HCT116 (cell line): Measurements from ENCODE around the gene TMEM164. TPM values are rescaled to one million over a fixed set of nuclear protein-coding genes. Genes with fewer than 3 reads are reported as not detected.

ENCODE experiments used
- ATAC-seq: fragments of 200-7000 bp; cut with Tn5 transposase; 2 replicates; pipeline ENCODE4 v1.9.1; 2020; ENCODE audit warnings: mild to moderate bottlenecking, moderate library complexity
- BruUV-seq: library from RNA; stranded (reverse); fragments of 400-500 nt; replicated peaks from 2 replicates; lab custom pipeline; 2021; lab: Mats Ljungman, UMichigan
- CTCF ChIA-PET: fragments of 300-600 bp; sonication (Branson Sonifier 250); formaldehyde crosslinking; loops from one replicate; lab custom pipeline; 2021; ENCODE audit warnings: antibody characterized with exemption; lab: Charles Lee
- POLR2A ChIA-PET: fragments of 300-600, 350-600 bp; sonication (Branson Sonifier 250); formaldehyde crosslinking; loops from one replicate; lab custom pipeline; 2021; ENCODE audit warnings: antibody characterized with exemption; lab: Charles Lee
- RAD21 ChIA-PET, 2 experiments: fragments of 300-600 bp; sonication (Branson Sonifier 250); formaldehyde crosslinking; loops; one replicate each; lab custom pipeline; 2023; ENCODE audit warnings: low total read pairs in 2 of 2; ENCODE audit not compliant: uncharacterized antibody in 2 of 2, unreplicated experiment in 2 of 2, low non-redundant PET in 1 of 2; lab: Charles Lee
- DNase-seq: peaks from one replicate; pipeline ENCODE4 v3.0.0-alpha.2; 2010; ENCODE audit warnings: low read depth, low spot score
- H2AFZ ChIP-seq: fragments of 200-600 bp; shearing (Covaris generic), sonication (generic); 2 replicates; pipeline ENCODE4 v1.6.1; 2017; ENCODE audit warnings: low read depth, mixed run types, mixed read lengths, antibody characterized with exemption, low read length; ENCODE audit not compliant: poor library complexity, severe bottlenecking
- H3K27ac ChIP-seq: 2 replicates; pipeline ENCODE4 v1.5.1; 2012; ENCODE audit warnings: low read depth, low read length
- H3K27me3 ChIP-seq: fragments of 200-600 bp; sonication (generic); 2 replicates; pipeline ENCODE4 v1.6.1; 2016; ENCODE audit warnings: mixed run types, low read length, mixed read lengths; ENCODE audit not compliant: insufficient read depth
- H3K36me3 ChIP-seq, 2 experiments: fragments of 200-500 bp in 1 of 2; fragments of 200-600 bp in 1 of 2; sonication (Bioruptor generic) in 1 of 2; sonication (generic) in 1 of 2; 2 replicates each; pipeline versions ENCODE4 v1.5.1 to v1.6.1; 2014 to 2016; ENCODE audit warnings: low read length in 2 of 2, inconsistent platforms in 1 of 2, mixed read lengths in 1 of 2, mixed run types in 1 of 2; ENCODE audit not compliant: insufficient read depth in 2 of 2, control insufficient read depth in 1 of 2
- H3K4me1 ChIP-seq, 2 experiments: fragments of 200-600 bp in 1 of 2; sonication (generic) in 1 of 2; 2 replicates each; pipeline versions ENCODE4 v1.5.1 to v1.6.1; 2012 to 2017; ENCODE audit warnings: low read length in 2 of 2, inconsistent platforms in 1 of 2, mild to moderate bottlenecking in 1 of 2, mixed read lengths in 1 of 2, mixed run types in 1 of 2, moderate library complexity in 1 of 2; ENCODE audit not compliant: insufficient read depth in 2 of 2, control insufficient read depth in 1 of 2
- H3K4me2 ChIP-seq: fragments of 200-600 bp; sonication (generic); 2 replicates; pipeline ENCODE4 v1.6.1; 2017; ENCODE audit warnings: mixed run types, low read length, mixed read lengths
- H3K4me3 ChIP-seq, 2 experiments: fragments of 200-600 bp in 1 of 2; sonication (generic) in 1 of 2; replicated peaks in 1 of 2; 2 replicates each; pipeline ENCODE4 v1.5.1; 2011 to 2016; ENCODE audit warnings: low read length in 2 of 2, control low read depth in 1 of 2, low read depth in 1 of 2, mild to moderate bottlenecking in 1 of 2, mixed read lengths in 1 of 2, mixed run types in 1 of 2
- H3K79me2 ChIP-seq: fragments of 200-600 bp; sonication (generic); 2 replicates; pipeline ENCODE4 v1.6.1; 2017; ENCODE audit warnings: mild to moderate bottlenecking, mixed run types, low read length, moderate library complexity, mixed read lengths; ENCODE audit not compliant: insufficient read depth
- H3K9ac ChIP-seq: fragments of 200-600 bp; sonication (generic); 2 replicates; pipeline ENCODE4 v1.6.1; 2016; ENCODE audit warnings: low read length, mixed read lengths
- H3K9me2 ChIP-seq: fragments of 200-600 bp; sonication (generic), shearing (Covaris generic); 2 replicates; pipeline ENCODE4 v1.6.1; 2017; ENCODE audit warnings: mixed run types, mild to moderate bottlenecking, moderate library complexity; ENCODE audit not compliant: insufficient read depth
- H3K9me3 ChIP-seq, 2 experiments: fragments of 200-500 bp in 1 of 2; fragments of 200-600 bp in 1 of 2; sonication (Bioruptor generic) in 1 of 2; sonication (generic) in 1 of 2; 2 replicates each; pipeline ENCODE4 v1.6.1; 2014 to 2017; ENCODE audit warnings: low read length in 2 of 2, mixed read lengths in 2 of 2, inconsistent platforms in 1 of 2, low read depth in 1 of 2, mild to moderate bottlenecking in 1 of 2, mixed run types in 1 of 2, moderate library complexity in 1 of 2; ENCODE audit not compliant: control insufficient read depth in 1 of 2, insufficient read depth in 1 of 2
- H4K20me1 ChIP-seq: fragments of 200-600 bp; sonication (generic), shearing (Covaris generic); 2 replicates; pipeline ENCODE4 v1.6.1; 2017; ENCODE audit warnings: mixed run types, mild to moderate bottlenecking, moderate library complexity; ENCODE audit not compliant: insufficient read depth
- CBX3 ChIP-seq: IDR thresholded peaks from 2 replicates; pipeline ENCODE4 v1.6.1; 2012; ENCODE audit warnings: low read depth
- CEBPB ChIP-seq: IDR thresholded peaks from 2 replicates; pipeline ENCODE4 v1.6.1; 2012; ENCODE audit warnings: low read depth
- EGR1 ChIP-seq: IDR thresholded peaks from 2 replicates; pipeline ENCODE4 v1.6.1; 2012; ENCODE audit warnings: low read depth
- ELF1 ChIP-seq: IDR thresholded peaks from 2 replicates; pipeline ENCODE4 v1.6.1; 2012; ENCODE audit warnings: low read depth, borderline replicate concordance
- EZH2 ChIP-seq: fragments of 200-600 bp; sonication (generic); IDR thresholded peaks from 2 replicates; pipeline ENCODE4 v1.6.1; 2017; ENCODE audit warnings: antibody characterized with exemption, mixed run types
- EZH2phosphoT487 ChIP-seq: fragments of 200-600 bp; IDR thresholded peaks from 2 replicates; pipeline ENCODE4 v1.6.1; 2018; ENCODE audit warnings: antibody characterized with exemption, borderline replicate concordance
- FOSL1 ChIP-seq: IDR thresholded peaks from 2 replicates; pipeline ENCODE4 v1.6.1; 2012; ENCODE audit warnings: low read depth
- JUND ChIP-seq: IDR thresholded peaks from 2 replicates; pipeline ENCODE4 v1.6.1; 2012
- POLR2A ChIP-seq: IDR thresholded peaks from 2 replicates; pipeline ENCODE4 v1.7.0; 2011; ENCODE audit warnings: borderline replicate concordance; ENCODE audit not compliant: insufficient read depth, insufficient read length; ENCODE audit errors: extremely low read depth
- POLR2AphosphoS5 ChIP-seq: IDR thresholded peaks from 2 replicates; pipeline ENCODE4 v1.6.1; 2011; ENCODE audit warnings: mild to moderate bottlenecking, low read depth, low read length, moderate library complexity
- RAD21 ChIP-seq: IDR thresholded peaks from 2 replicates; pipeline ENCODE4 v1.6.1; 2012; ENCODE audit warnings: low read depth, mild to moderate bottlenecking
- SIN3A ChIP-seq: IDR thresholded peaks from 2 replicates; pipeline ENCODE4 v1.6.1; 2012; ENCODE audit warnings: low read depth
- SP1 ChIP-seq: IDR thresholded peaks from 2 replicates; pipeline ENCODE4 v1.6.1; 2012; ENCODE audit warnings: low read depth
- SRF ChIP-seq: IDR thresholded peaks from 2 replicates; pipeline ENCODE4 v1.6.1; 2012; ENCODE audit warnings: low read depth
- TCF7L2 ChIP-seq: IDR thresholded peaks from 2 replicates; pipeline ENCODE4 v1.7.0; 2011; ENCODE audit warnings: borderline replicate concordance, inconsistent platforms; ENCODE audit not compliant: insufficient read depth, insufficient read length; ENCODE audit errors: extremely low read depth
- ZFX ChIP-seq: fragments of 450-650 bp; IDR thresholded peaks from 2 replicates; pipeline ENCODE4 v1.6.1; 2017
- ZNF274 ChIP-seq: fragments of 200-500 bp; sonication (Bioruptor generic); IDR thresholded peaks from 2 replicates; pipeline ENCODE4 v1.6.1; 2014; ENCODE audit warnings: mild to moderate bottlenecking, low read depth, low read length, inconsistent platforms
- intact Hi-C: fragments of 100-400 bp; cut with micrococcal nuclease; formaldehyde crosslinking; loops from 2 replicates; pipeline ENCODE4 v1.10.0; 2022
- total RNA-seq: library from RNA; stranded (reverse); gene quantifications from one replicate; pipeline ENCODE4 v1.2.1, GENCODE V29; 2021; ENCODE audit not compliant: unreplicated experiment
- TF ChIP-seq, protein P1 (sequence below): IDR thresholded peaks from 2 replicates; pipeline ENCODE4 v1.6.1; 2012; ENCODE audit warnings: low read depth
- TF ChIP-seq, protein P2 (sequence below), 3 experiments: fragments of 200-600 bp in 1 of 3; sonication (generic) in 1 of 3; IDR thresholded peaks in 2 of 3; conservative IDR thresholded peaks in 1 of 3; 2 replicates each; pipeline ENCODE4 v1.5.1; 2012 to 2017; ENCODE audit warnings: low read depth in 2 of 3, low read length in 2 of 3, antibody characterized with exemption in 1 of 3, borderline replicate concordance in 1 of 3, control low read depth in 1 of 3, mild to moderate bottlenecking in 1 of 3, mixed read lengths in 1 of 3, mixed run types in 1 of 3, moderate library complexity in 1 of 3; ENCODE audit not compliant: insufficient read depth in 1 of 3

Gene TMEM164
- total RNA-seq, 1 experiment from 2014 or later: 18.7 TPM

DNA sequence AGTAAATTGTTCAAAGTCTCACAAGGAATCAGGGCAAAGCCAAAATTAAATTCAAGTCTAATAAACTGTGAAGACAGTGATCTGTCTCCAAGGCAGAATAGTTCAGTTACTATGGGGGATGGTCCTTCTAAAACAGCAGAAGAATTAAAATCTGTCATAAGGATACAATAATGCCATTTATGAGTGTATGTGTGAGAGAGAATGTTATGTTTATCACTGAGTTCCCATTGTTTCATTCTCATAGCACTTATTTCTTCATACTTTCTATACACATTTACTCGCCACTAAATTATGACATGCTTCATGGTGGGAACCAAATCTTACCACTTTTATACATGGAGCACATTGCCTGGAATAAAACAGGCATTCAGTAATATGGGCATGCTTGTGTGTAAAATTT, 212.5 kb downstream of the TMEM164 start:
- Histone ChIP-seq H3K79me2 (no peaks in the 10 kb centered on the region), H4K20me1 (no peaks in the 10 kb centered on the region), H3K4me3 (no peak overlapping the region), H3K36me3 (no peaks in the 10 kb centered on the region), H3K9ac (no peak overlapping the region), H3K27ac (no peak overlapping the region), H2AFZ (no peak overlapping the region), H3K9me2 (no peaks in the 10 kb centered on the region), H3K4me1 (peaks cover 6 to 32% of the 10 kb centered on the region in 2 experiments; a peak in 3 of 4 replicates), H3K4me2 (no peak overlapping the region), H3K9me3 (no peaks in the 10 kb centered on the region), H3K27me3 (no peaks in the 10 kb centered on the region)
- TF ChIP-seq, protein P1, sequence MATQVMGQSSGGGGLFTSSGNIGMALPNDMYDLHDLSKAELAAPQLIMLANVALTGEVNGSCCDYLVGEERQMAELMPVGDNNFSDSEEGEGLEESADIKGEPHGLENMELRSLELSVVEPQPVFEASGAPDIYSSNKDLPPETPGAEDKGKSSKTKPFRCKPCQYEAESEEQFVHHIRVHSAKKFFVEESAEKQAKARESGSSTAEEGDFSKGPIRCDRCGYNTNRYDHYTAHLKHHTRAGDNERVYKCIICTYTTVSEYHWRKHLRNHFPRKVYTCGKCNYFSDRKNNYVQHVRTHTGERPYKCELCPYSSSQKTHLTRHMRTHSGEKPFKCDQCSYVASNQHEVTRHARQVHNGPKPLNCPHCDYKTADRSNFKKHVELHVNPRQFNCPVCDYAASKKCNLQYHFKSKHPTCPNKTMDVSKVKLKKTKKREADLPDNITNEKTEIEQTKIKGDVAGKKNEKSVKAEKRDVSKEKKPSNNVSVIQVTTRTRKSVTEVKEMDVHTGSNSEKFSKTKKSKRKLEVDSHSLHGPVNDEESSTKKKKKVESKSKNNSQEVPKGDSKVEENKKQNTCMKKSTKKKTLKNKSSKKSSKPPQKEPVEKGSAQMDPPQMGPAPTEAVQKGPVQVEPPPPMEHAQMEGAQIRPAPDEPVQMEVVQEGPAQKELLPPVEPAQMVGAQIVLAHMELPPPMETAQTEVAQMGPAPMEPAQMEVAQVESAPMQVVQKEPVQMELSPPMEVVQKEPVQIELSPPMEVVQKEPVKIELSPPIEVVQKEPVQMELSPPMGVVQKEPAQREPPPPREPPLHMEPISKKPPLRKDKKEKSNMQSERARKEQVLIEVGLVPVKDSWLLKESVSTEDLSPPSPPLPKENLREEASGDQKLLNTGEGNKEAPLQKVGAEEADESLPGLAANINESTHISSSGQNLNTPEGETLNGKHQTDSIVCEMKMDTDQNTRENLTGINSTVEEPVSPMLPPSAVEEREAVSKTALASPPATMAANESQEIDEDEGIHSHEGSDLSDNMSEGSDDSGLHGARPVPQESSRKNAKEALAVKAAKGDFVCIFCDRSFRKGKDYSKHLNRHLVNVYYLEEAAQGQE: no peak
- TF ChIP-seq SP1 (no peak), EGR1 (no peak), ELF1 (no peak), EZH2phosphoT487 (no peak), ZFX (no peak), ZNF274 (no peak), CEBPB (no peak), CBX3 (no peak), EZH2 (no peak), POLR2A (no peak), FOSL1 (no peak), TCF7L2 (no peak), SIN3A (no peak), JUND (no peak), RAD21 (no peak), POLR2AphosphoS5 (no peak), SRF (no peak)
- TF ChIP-seq, protein P2, sequence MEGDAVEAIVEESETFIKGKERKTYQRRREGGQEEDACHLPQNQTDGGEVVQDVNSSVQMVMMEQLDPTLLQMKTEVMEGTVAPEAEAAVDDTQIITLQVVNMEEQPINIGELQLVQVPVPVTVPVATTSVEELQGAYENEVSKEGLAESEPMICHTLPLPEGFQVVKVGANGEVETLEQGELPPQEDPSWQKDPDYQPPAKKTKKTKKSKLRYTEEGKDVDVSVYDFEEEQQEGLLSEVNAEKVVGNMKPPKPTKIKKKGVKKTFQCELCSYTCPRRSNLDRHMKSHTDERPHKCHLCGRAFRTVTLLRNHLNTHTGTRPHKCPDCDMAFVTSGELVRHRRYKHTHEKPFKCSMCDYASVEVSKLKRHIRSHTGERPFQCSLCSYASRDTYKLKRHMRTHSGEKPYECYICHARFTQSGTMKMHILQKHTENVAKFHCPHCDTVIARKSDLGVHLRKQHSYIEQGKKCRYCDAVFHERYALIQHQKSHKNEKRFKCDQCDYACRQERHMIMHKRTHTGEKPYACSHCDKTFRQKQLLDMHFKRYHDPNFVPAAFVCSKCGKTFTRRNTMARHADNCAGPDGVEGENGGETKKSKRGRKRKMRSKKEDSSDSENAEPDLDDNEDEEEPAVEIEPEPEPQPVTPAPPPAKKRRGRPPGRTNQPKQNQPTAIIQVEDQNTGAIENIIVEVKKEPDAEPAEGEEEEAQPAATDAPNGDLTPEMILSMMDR (IDR thresholded peaks at IDR 0.05 in 2 of 3, conservative IDR thresholded peaks at IDR 0.05 in 1 of 3; ENCODE audit: borderline replicate concordance in 1 of 3, insufficient read depth in 1 of 3, low read depth in 2 of 3, low read length in 2 of 3): no peak
- BruUV-seq: no TSS peak
- CTCF ChIA-PET: no interaction called here
- POLR2A ChIA-PET: no interaction called here
- intact Hi-C loops: loop anchor here (10.0 kb wide), 1 partner anchor 99 kb away; the partner anchor contains the start of gene AMMECR1
- DNase-seq: no peak
- ATAC-seq: no peak
- RAD21 ChIA-PET: no interaction called here
